Muscle of leg (tissue), 11 donors: ENCODE data around the gene RNF133. TPM values are rescaled to one million over a fixed set of nuclear protein-coding genes. Genes with fewer than 3 reads are reported as not detected.
"Not testable (repeated sequence)": the region's sequence is repeated elsewhere in the genome, so short reads cannot be mapped to it uniquely, and the experiment has no call there.

Experiments used
- DNase-seq: peaks from one replicate; pipeline ENCODE4 v3.0.0; 2013
- H3K27ac ChIP-seq: one replicate; pipeline ENCODE4 v1.5.1; 2013; ENCODE audit warnings: mild to moderate bottlenecking, low read length, control low read depth
- H3K27me3 ChIP-seq: one replicate; pipeline ENCODE4 v1.6.1; 2013; ENCODE audit warnings: low read length; ENCODE audit not compliant: control insufficient read depth, insufficient read depth
- H3K36me3 ChIP-seq: one replicate; pipeline ENCODE4 v1.6.1; 2013; ENCODE audit warnings: low read length; ENCODE audit not compliant: control insufficient read depth, insufficient read depth
- H3K4me1 ChIP-seq: one replicate; pipeline ENCODE4 v1.6.1; 2013; ENCODE audit warnings: low read length; ENCODE audit not compliant: control insufficient read depth, insufficient read depth
- H3K4me3 ChIP-seq: one replicate; pipeline ENCODE4 v1.5.1; 2013; ENCODE audit warnings: low read length, control low read depth
- H3K9me3 ChIP-seq: replicated peaks from 2 replicates; pipeline ENCODE4 v1.6.1; 2013; ENCODE audit warnings: low read depth, low read length; ENCODE audit not compliant: control insufficient read depth
- WGBS: methylation state at CpG from one replicate; pipeline ENCODE4 v1.1.5; 2013; ENCODE audit warnings: missing lambda C conversion rate; ENCODE audit not compliant: insufficient coverage; 5-methylcytosine and 5-hydroxymethylcytosine counted together
- polyA plus RNA-seq, 8 donors: library from polyadenylated mRNA; unstranded; fragments of 120-200 nt; gene quantifications; one replicate each; pipeline versions ENCODE4 v1.2.1 to v1.2.3, GENCODE V29; 2013; ENCODE audit warnings: inconsistent platforms in 1 of 8, low replicate concordance in 1 of 8; ENCODE audit not compliant: insufficient read length in 8 of 8, insufficient read depth in 1 of 8
- total RNA-seq: library from RNA; stranded (reverse); fragments of 120-200 nt; gene quantifications from one replicate; pipeline ENCODE4 v1.2.4, GENCODE V29; 2013

RNF133 gene
- total and polyA plus RNA-seq, 9 donors = 0.13 to 0.22 TPM; not detected in 7

GRCh38 chr7:122691569-122692235 is 7.2 kb downstream of the RNF133 start:
- no peak overlapping the region for H3K27ac ChIP-seq
- 91% methylated on average over 14 of the region's 14 CpGs for WGBS
- H3K36me3 ChIP-seq = no peaks in the 10 kb centered on the region
- no peaks in the 10 kb centered on the region for H3K27me3 ChIP-seq
- H3K4me1 ChIP-seq = peaks cover 4% of the 10 kb centered on the region
- peak; percentile 31 for DNase-seq
- no peak overlapping the region for H3K4me3 ChIP-seq
- H3K9me3 ChIP-seq = no peaks in the 10 kb centered on the region

- DNase-seq = no peak
- no peak overlapping the region for H3K4me3 ChIP-seq
- H3K36me3 ChIP-seq = no peaks in the 10 kb centered on the region
- H3K27ac ChIP-seq = no peak overlapping the region
- H3K4me1 ChIP-seq = peaks cover 8% of the 10 kb centered on the region
- H3K9me3 ChIP-seq = no peaks in the 10 kb centered on the region
- WGBS = 91% methylated on average over 13 of the region's 13 CpGs
- no peaks in the 10 kb centered on the region for H3K27me3 ChIP-seq
Measured at GRCh38 chr7:122689346-122690109, 9.4 kb downstream of the RNF133 start.

GRCh38 chr7:122688400-122688998 is 10.4 kb downstream of the RNF133 start:
- Histone ChIP-seq H3K27ac (no peak overlapping the region), H3K4me1 (peaks cover 8% of the 10 kb centered on the region), H3K4me3 (no peak overlapping the region), H3K27me3 (no peaks in the 10 kb centered on the region), H3K9me3 (no peaks in the 10 kb centered on the region), H3K36me3 (no peaks in the 10 kb centered on the region)
- WGBS = no CpG with 5 or more reads among the region's 6 CpGs
- peak; percentile 63 for DNase-seq

GRCh38 chr7:122686360-122686878 is 12.5 kb downstream of the RNF133 start:
- DNase-seq = no peak
- Histone ChIP-seq H3K9me3 (no peaks in the 10 kb centered on the region), H3K36me3 (no peaks in the 10 kb centered on the region), H3K4me3 (no peak overlapping the region), H3K27ac (no peak overlapping the region), H3K27me3 (no peaks in the 10 kb centered on the region), H3K4me1 (peaks cover 6% of the 10 kb centered on the region)
- WGBS = 55% methylated on average over 8 of the region's 10 CpGs

- Histone ChIP-seq H3K36me3 (no peaks in the 10 kb centered on the region), H3K4me1 (peaks cover 4% of the 10 kb centered on the region), H3K9me3 (no peaks in the 10 kb centered on the region), H3K27ac (no peak overlapping the region), H3K4me3 (no peak overlapping the region), H3K27me3 (no peaks in the 10 kb centered on the region)
- no CpG with 5 or more reads among the region's 2 CpGs for WGBS
- DNase-seq = no peak
Measured at GRCh38 chr7:122684504-122684903, 14.4 kb downstream of the RNF133 start.

GRCh38 chr7:122682815-122683550 is 15.9 kb downstream of the RNF133 start:
- Histone ChIP-seq H3K9me3 (no peaks in the 10 kb centered on the region), H3K27me3 (no peaks in the 10 kb centered on the region), H3K27ac (no peak overlapping the region), H3K4me1 (peaks cover 4% of the 10 kb centered on the region), H3K36me3 (no peaks in the 10 kb centered on the region), H3K4me3 (no peak overlapping the region)
- 41% methylated on average over 4 of the region's 8 CpGs for WGBS
- DNase-seq = no peak

GRCh38 chr7:122681186-122681585 is 17.7 kb downstream of the RNF133 start:
- not testable (repeated sequence) for DNase-seq, H3K9me3 ChIP-seq, H3K27ac ChIP-seq, H3K4me3 ChIP-seq, H3K4me1 ChIP-seq, H3K36me3 ChIP-seq, H3K27me3 ChIP-seq
- WGBS = 93% methylated on average over 10 of the region's 16 CpGs

GRCh38 chr7:122679813-122680212 is 19.1 kb downstream of the RNF133 start:
- Histone ChIP-seq H3K4me3 (no peak overlapping the region), H3K9me3 (no peaks in the 10 kb centered on the region)

GRCh38 chr7:122679269-122679709 is 19.6 kb downstream of the RNF133 start:
- H3K36me3 ChIP-seq, H3K27me3 ChIP-seq, DNase-seq, H3K4me1 ChIP-seq, H3K4me3 ChIP-seq, H3K9me3 ChIP-seq, H3K27ac ChIP-seq: not testable (repeated sequence)
- 62% methylated on average over 7 of the region's 9 CpGs for WGBS

More at GRCh38 chr7:122679813-122680212, 19.1 kb downstream of the RNF133 start:
- H3K36me3 ChIP-seq = no peaks in the 10 kb centered on the region
- H3K27ac ChIP-seq = no peak overlapping the region
- WGBS = no CpG with 5 or more reads among the region's 1 CpG
- H3K4me1 ChIP-seq = no peaks in the 10 kb centered on the region
- DNase-seq = no peak
- no peaks in the 10 kb centered on the region for H3K27me3 ChIP-seq
